GM18499 (cell line): ENCODE results near the gene MGAT3.

Experiments
- ATAC-seq: cut with Tn5 transposase; IDR thresholded peaks from one replicate; pipeline ENCODE4 v1.9.1; 2021; ENCODE audit warnings: moderate number of reproducible peaks; ENCODE audit not compliant: insufficient read depth, unreplicated experiment

Gene MGAT3

DNA sequence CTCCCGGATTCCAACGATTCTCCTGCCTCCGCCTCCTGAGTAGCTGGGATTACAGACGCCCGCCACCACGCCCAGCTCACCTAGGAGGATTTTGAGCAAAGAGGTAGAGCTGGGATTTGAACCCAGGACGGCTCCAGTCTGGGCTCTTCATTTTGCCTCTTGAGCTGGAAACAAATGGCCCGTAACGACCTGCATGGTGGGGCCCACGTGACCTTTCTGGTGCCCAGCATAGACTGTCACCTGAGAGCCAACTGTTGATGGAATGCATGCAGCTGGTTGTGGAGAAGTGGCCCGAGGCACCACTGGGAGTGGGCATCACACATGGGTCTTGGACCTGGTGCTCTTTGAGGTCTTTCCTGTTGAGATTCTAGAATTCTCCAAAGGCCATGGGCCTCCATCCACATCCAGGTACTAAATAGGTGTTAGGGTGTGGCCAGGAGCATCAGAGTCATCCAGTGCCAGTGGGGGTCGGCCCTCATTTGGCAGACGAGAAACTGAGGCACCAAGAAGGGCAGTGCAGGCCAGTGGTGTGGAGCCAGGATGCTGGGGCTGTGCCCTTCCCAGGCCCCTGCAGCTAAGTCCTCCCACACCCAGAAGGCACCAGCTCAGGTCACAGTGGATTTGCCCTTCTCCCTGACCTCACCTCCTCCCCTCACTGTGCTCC lies 67.4 kb downstream of the MGAT3 start:
- ATAC-seq: no peak

DNA sequence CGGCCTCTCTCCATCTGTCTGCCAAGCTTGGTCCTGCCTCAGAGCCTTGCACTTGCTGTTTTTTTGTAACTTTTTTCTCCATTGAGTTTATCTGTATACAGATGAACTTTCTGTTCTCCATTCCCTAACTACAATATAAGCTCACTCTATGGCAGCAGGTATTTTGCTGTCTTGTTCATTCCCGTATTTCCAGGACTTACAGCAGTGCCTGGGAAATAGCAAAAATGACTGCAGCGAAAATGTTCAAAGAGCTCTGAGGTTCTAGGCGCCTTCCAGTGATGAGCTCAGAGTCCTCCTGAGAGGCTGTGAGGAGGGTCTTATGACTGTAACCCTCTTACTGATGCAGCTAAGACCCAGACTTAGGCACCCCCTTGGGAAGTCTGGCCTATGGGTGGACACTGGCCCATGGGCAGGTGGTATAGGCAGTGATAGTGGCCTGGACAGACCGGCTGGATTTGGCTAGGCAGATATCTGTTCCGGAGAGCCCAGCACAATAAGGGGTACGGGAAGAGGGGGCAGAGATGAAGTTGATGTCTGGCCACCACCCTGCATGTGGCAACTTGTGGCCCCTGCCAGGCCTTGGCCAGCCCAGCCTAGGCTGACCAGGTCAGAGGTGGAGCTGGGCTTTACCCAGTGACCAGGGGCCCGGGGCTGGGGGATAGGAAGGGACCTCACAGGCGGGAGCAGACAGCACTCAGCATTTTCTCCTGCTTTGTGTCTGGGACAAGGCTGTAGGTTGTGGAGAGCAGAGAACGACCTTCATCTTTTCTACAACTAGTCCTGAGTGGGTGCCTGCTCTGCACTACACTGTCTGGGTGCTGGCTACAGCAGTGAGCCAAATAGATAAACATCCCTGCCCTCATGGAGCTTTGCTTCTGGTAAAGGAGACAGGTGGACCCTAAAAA lies 68.2 kb downstream of the MGAT3 start:
- no peak for ATAC-seq

DNA sequence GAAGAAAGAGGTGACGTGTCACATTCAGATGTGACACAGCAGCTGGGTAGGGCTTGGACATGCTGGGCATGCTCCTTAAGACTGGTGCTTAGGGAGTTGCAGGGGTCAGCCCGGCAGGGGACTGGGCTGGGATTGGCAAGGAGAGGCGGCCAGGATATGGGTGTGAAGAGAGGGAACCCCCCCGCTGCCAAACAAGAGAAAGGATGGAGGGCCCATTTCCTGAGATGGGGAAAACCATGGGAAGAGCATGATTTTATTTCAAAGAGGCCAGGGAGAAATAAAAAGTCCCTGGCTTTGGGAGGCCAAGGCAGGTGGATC lies 68.8 kb downstream of the MGAT3 start:
- no peak for ATAC-seq

DNA sequence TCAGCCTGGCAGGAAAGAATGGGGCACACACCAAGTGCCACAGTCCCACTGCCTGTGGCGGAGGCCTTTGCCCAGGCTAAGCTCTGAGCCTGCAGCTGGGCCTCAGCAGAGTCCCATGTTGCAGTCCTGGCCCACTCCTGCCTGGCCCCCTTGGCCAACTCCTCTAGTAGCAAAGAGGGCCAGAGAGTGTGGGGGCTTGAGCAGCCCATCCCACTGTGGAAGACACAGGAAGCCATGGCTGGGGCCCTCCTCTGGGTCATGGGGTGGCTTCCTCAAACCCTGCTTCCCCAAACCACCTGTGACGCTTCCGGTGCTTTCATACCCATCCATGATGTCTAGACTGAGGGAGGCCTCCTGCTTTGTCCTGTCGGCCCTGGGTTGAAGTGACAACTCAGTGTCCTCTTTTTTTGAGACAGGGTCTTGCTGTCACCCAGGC lies 69.9 kb downstream of the MGAT3 start:
- no peak for ATAC-seq

DNA sequence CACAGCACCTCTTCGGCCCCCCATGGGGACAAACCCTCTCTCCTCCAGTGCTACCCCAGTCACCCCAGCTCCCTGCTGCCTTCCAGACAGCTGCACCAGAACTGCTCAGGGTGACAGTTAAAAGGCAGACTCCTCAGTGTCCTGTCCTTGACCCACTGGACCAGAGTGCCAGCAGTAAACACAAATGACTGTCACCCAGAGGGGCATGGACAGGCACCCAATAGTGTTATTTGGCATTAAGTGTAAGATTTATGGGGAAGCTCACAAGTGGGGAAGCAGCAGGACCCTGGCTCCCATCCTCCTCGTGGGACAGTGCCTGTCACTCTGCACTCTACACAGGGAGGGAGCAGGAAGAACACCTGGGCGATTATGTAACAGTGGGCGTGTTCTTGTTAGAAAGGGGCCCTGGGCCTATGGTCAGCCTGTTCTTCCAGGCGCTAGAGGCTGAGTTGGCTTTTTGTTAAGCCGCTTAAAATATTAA lies 70.7 kb downstream of the MGAT3 start:
- no peak for ATAC-seq

DNA sequence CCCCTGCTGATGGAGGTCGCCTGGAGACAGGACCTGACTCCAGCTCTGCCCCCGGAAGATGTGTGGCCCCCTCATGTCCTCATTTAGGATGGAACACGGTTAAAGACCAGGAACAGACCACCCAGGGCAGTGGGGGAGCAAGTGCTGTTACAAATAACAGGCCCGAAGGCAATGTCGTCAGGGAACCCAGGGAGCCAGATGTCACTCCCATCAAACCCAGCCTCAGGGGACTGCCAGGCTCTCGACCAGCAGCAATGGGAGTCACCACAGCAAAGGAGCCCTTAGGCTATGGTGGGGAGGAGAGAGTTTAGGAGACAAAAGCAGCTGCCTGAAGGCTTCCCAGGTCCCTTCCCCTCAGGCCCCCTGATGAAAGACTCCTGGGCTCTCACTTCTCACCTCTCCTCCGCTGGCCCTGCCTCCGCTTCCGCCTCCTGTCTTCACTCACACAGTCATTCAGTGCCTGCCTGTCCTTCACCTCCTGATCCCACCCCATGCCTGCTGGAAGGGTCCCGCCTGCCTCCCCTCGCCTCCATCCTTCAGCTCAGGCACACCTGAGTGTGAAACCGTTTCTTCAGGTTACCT lies 71.4 kb downstream of the MGAT3 start:
- ATAC-seq: no peak

GRCh38 chr22:39528681-39529486 lies 72.1 kb downstream of the MGAT3 start:
- no peak for ATAC-seq

- no peak for ATAC-seq
Measured at GRCh38 chr22:39529487-39529851, 72.7 kb downstream of the MGAT3 start.

DNA sequence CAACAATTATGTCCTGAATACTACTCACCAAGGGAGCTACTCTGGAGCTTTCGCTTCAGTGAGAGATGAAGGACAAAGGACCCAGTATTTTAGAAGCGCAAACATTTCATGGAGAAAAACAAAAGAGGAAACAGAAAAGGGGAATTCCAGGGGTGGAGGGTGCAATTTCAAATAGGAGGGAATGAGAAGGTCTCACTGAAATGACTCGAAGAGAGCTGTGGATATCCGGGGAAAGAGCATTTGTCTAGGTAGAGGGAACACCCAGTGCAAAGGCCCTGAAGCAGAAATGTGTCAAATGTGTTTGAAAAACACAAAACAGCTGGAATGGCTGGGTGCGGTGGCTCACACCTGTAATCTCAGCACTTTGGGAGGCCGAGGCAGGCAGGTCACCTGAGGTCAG lies 73.3 kb downstream of the MGAT3 start:
- no peak for ATAC-seq

DNA sequence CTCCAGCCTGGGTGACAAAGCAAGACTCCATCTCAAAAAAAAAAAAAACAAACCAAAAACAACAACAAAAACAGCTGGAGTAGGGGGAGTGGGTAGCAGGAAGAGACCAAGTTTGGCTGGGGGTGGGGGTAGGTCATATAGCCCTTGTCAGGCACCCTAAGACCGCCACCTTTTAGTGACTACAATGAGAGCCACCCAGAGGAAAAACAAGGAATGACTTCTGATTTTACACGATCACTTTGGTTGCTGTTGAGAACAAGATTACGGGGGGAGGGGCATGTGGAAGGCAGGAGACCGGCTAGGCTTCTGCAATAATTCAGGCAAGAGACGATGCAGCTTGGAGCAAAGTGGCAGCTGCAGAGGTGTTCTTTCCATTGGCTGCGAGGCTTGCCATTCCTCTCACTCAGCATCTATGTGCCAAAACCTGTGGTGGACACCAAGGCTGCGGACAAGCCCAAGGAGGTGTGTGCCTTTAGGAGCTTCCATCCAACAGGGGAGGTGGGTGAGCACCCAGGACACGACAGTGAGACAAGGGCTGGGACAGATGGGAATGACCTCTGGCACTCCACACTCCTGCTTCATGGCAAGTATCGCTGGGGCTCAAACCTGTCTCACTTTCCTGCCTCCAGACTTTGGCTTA lies 74.0 kb downstream of the MGAT3 start:
- no peak for ATAC-seq

DNA sequence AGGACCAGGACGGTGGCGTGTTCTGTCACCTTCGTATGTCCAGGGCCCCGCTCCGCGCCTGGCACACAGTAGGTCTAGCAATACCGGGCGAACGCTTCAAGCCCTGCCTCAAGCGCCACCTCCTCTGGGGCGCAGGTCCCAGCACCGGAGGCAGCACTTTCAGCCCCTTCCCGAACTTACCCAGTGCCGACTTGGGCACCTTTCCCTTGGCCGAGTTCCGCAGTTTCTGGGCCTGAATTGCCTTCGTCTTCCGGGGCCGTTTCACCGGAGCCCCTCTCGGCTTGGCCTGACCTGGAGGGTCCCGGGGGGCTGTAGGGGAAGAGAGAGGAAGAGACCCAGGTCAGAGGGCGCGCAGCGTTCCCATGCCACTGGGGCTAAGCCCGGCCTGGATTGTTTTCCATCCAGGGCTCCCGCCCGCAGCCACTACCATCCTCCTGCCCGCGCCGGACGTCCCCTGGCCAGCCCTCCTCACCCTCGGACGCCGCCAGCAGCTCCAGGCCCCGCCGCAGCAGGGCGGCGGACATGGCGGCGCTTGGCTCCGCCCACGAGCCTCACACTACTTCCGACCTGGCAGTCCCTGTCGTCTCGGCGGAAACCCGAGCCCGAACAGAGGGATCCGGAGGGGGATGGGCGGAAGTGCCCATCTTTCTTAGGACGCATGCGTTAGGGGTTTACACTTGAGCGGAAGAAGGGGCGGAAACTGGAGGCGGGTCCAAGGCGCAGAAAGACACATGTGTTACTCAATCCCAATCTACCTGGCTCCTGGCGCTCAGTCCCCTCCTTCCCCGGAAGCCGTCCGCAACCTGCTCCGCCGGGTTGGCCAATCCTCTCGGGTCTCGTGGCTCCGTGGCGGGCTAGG lies 75.6 kb downstream of the MGAT3 start, which contains the start of gene RPS19BP1:
Gene RPS19BP1 (minus strand): TSS at position 534 of the 859 bp plus-strand sequence. CDS start 10 bp downstream, at position 524.
- peak; percentile 65 for ATAC-seq

GRCh38 chr22:39534092-39534506 lies 77.3 kb downstream of the MGAT3 start:
- no peak for ATAC-seq

DNA sequence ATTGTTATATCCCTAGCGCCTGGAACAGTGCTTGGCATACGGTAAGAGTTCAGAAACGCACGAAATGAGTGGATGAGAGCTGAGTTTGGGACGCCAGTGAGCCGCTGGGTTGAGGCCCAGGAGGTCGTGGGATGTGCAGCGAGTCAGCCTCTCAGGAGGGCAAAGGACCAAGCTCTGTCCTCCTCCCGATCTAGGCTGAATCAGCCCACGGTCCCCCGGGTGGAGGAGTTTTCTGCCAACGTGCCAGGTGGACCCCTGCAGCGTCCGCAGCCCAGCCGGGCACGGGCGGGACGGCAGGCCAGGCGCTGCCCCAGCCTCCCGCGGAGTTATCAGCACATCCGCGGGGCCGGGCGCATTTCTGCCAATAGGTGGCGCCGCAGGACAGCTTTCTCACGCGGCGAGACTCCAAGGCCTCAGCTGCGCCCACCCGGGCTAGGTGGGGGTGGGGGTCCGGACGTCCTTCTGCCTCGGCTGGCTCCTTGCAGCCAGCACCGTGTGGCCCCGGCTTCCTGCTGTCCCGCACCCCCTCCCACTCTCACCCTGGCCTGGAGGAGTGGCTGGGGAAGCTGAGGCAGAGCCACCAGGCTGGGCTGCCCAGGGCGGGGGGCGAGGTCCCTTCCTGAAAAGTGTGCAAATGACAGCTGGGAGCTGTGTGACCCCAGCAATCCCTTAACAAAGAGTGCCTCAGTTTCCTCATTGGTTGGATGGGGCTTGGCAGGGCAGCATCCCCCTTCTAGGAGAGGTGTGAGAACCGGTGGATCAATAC lies 78.0 kb downstream of the MGAT3 start:
- ATAC-seq: no peak

GRCh38 chr22:39535357-39535725 lies 78.5 kb downstream of the MGAT3 start:
- no peak for ATAC-seq

GRCh38 chr22:39535831-39536449 lies 79.1 kb downstream of the MGAT3 start:
- no peak for ATAC-seq

GRCh38 chr22:39536711-39537110 lies 79.9 kb downstream of the MGAT3 start:
- no peak for ATAC-seq

DNA sequence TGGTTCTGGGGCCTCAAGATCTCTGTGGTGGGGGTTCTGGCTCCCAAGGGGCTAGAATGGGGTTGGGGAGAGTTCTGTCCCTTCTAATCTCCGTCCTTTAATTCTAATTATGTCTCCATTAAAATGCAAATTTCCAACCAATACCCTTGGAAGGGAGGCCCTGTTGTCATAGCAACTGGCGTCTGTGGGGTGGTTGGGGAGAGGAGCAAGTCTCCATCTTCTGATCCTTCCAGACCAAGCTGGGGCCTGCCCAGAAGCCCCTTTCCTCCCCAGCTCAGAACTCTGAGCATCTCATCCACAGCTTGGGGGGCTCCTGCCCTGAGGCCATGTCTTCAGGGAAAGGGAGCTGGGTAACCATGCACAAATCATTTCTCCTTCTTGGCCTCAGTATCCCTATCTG lies 81.2 kb downstream of the MGAT3 start:
- no peak for ATAC-seq
